ENCODE data around the gene HAO2. TPM values are rescaled to one million over a fixed set of nuclear protein-coding genes. Genes with fewer than 3 reads are reported as not detected.

Gene HAO2
- total RNA-seq, 1 donor from 2014 or later, result 0.27 TPM

DNA sequence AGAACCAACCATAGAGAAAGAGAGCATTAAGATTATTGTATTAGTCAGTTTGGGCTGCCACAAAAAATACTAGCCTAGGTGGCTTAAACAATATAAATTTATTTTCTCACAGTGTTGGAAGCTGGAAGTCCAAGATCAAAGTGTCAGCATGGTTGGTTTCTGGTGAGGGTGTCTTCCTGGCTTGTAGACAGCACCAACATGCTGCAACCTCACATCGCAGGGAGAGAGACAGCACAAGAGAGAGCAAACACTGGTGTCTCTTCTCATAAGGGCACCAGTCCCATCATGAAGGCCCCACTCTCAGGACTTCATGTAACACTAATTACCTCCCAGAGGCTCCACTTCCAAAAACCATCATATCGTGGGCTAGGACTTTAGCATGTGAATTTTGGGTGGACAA, 30.6 kb upstream of the HAO2 start:
- Mint-ChIP-seq H3K4me1 (ENCODE audit: unreplicated experiment) (peaks cover 12% of the 10 kb centered on the region), H3K4me3 (no peak overlapping the region), H3K27me3 (no peaks in the 10 kb centered on the region), H3K27ac (no peak overlapping the region), H3K9me3 (peaks cover 6% of the 10 kb centered on the region), H3K36me3 (no peaks in the 10 kb centered on the region)
- no peak for DNase-seq (ENCODE audit: extremely low spot score, unreplicated experiment)
- TF ChIP-seq, protein P1, sequence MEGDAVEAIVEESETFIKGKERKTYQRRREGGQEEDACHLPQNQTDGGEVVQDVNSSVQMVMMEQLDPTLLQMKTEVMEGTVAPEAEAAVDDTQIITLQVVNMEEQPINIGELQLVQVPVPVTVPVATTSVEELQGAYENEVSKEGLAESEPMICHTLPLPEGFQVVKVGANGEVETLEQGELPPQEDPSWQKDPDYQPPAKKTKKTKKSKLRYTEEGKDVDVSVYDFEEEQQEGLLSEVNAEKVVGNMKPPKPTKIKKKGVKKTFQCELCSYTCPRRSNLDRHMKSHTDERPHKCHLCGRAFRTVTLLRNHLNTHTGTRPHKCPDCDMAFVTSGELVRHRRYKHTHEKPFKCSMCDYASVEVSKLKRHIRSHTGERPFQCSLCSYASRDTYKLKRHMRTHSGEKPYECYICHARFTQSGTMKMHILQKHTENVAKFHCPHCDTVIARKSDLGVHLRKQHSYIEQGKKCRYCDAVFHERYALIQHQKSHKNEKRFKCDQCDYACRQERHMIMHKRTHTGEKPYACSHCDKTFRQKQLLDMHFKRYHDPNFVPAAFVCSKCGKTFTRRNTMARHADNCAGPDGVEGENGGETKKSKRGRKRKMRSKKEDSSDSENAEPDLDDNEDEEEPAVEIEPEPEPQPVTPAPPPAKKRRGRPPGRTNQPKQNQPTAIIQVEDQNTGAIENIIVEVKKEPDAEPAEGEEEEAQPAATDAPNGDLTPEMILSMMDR (conservative IDR thresholded peaks at IDR 0.05), result no peak

DNA sequence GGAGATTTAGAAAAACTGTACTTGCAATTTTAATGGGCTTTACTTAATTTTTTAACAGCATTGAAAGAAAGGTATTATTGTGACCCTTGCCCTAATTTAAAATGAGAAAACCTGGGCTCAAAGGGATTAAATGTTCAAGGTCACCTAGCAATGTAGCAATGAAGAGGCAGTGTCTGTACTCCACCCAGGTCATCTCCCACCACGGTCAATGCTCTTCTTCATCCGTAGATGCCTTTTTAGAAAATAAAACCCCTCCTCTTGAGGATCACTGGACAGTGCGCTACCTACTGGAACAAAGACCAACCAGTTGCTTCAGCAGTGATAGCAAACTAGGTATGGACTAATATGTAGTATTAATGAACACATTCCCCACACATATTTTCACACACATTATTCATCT, 29.8 kb upstream of the HAO2 start:
- TF ChIP-seq, protein P1 (conservative IDR thresholded peaks at IDR 0.05), result no peak
- H3K27ac Mint-ChIP-seq, result no peak overlapping the region

DNA sequence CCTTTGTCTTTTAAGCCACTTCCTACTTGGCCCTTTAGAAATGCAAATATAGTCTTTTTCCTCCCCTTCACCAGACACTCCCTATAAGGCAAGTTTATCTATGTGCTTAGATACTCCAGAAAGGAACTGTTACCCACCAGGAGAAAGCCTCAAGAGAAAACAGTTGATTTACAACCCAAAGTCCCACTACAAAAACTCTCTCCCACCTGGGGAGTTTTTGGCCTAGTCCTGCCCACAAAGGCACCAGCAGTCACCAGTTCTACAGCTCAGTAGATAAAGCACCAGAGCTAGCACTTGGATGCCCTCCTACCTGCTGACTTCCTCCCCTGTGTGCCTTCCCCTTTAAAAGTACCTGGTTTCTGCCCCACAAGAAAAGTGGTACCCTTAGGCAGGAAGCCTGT, 27.7 kb upstream of the HAO2 start:
- Mint-ChIP-seq H3K9me3 (peaks cover 6% of the 10 kb centered on the region), H3K4me3 (no peak overlapping the region), H3K27me3 (no peaks in the 10 kb centered on the region), H3K27ac (peak overlapping the region; percentile 75), H3K36me3 (no peaks in the 10 kb centered on the region), H3K4me1 (ENCODE audit: unreplicated experiment) (peaks cover 9% of the 10 kb centered on the region)
- DNase-seq (ENCODE audit: extremely low spot score, unreplicated experiment), result no peak
- TF ChIP-seq, protein P1 (conservative IDR thresholded peaks at IDR 0.05), result no peak

More for the DNA sequence above, 29.8 kb upstream of the HAO2 start:
- Mint-ChIP-seq H3K27me3 (no peaks in the 10 kb centered on the region), H3K4me3 (no peak overlapping the region), H3K4me1 (ENCODE audit: unreplicated experiment) (peaks cover 9% of the 10 kb centered on the region), H3K9me3 (peaks cover 6% of the 10 kb centered on the region), H3K36me3 (no peaks in the 10 kb centered on the region)
- DNase-seq (ENCODE audit: extremely low spot score, unreplicated experiment), result no peak

DNA sequence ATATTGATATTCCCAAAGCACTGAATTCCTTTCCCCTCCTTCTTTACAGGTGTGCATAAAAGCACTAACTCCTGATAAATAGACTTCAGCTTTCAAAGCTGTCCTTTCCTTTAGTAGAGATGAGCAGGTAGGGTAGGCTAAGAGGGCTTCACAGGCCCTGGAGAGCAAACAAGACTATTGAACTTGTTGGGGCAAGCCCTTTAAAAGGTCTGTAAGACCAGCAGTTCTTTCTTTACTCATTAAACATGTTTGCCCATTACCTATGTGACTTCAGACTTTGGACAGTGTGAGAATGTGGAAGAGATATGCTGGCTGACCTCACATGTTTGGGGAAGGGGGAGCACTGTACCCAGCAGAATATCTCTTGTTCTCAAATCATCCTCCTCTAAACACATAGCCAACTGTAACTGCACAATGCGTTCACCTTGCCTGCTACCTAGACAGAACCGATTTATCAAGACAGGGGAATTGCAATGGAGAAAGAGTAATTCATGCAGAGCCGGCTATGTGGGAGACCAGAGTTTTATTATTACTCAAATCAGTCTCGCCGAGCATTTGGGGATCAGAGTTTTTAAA, 27.1 kb upstream of the HAO2 start:
- H3K4me3 Mint-ChIP-seq, result peak overlapping the region; percentile 24
- H3K9me3 Mint-ChIP-seq, result peaks cover 6% of the 10 kb centered on the region
- H3K27ac Mint-ChIP-seq, result peak overlapping the region; percentile 75
- TF ChIP-seq, protein P1 (conservative IDR thresholded peaks at IDR 0.05), result no peak
- no peaks in the 10 kb centered on the region for H3K36me3 Mint-ChIP-seq
- no peak for DNase-seq (ENCODE audit: extremely low spot score, unreplicated experiment)
- H3K4me1 Mint-ChIP-seq (ENCODE audit: unreplicated experiment), result peaks cover 9% of the 10 kb centered on the region
- no peaks in the 10 kb centered on the region for H3K27me3 Mint-ChIP-seq

DNA sequence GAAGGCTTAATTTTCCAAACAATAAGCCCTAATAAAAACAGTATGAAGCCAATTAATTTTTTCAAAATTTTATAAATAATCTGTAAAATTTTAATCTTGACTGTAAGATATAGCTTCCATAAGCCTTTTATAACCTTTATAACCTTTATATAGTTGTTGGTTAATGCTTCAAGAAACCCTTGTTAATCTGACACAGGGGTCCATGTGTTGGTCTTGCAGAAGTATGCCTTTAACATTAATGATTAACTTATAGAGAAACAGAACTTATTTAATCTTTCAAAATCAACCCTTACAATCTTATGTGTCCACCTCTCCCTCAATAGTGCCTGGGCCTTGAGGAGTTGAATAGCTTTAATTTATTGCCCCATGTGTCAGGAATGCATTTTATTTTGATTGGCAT, 23.2 kb upstream of the HAO2 start:
- Mint-ChIP-seq H3K27ac (no peak overlapping the region), H3K9me3 (peaks cover 6% of the 10 kb centered on the region)

More for the DNA sequence above, 23.2 kb upstream of the HAO2 start:
- no peak for DNase-seq (ENCODE audit: extremely low spot score, unreplicated experiment)
- no peaks in the 10 kb centered on the region for H3K27me3 Mint-ChIP-seq
- H3K4me1 Mint-ChIP-seq (ENCODE audit: unreplicated experiment), result peaks cover 9% of the 10 kb centered on the region
- TF ChIP-seq, protein P1 (conservative IDR thresholded peaks at IDR 0.05), result no peak
- no peaks in the 10 kb centered on the region for H3K36me3 Mint-ChIP-seq
- H3K4me3 Mint-ChIP-seq, result no peak overlapping the region
